Upper lobe of left lung (tissue), 4 donors: ENCODE results near the gene WBP2.

Experiments used
- CTCF ChIP-seq, 6 experiments: fragments of 450-650 bp in 4 of 6; fragments of 200-600 bp in 2 of 6; sonication (generic) in 2 of 6; IDR thresholded peaks; one replicate each; pipeline ENCODE4 v1.5.1; 2016 to 2019; ENCODE audit warnings: antibody characterized with exemption in 6 of 6
- POLR2A ChIP-seq, 4 donors: fragments of 450-650 bp; IDR thresholded peaks; one replicate each; pipeline ENCODE4 v1.5.1; 2016 to 2017; ENCODE audit warnings: antibody characterized with exemption in 4 of 4, mild to moderate bottlenecking in 2 of 4

GRCh38 chr17:75840799-75841164 lies 14.4 kb downstream of the WBP2 start:
- TF ChIP-seq CTCF (IDR thresholded peaks at IDR 0.05) (no peak), POLR2A (IDR thresholded peaks at IDR 0.05) (no peak)
